GM23338 (cell line): ENCODE measurements around the gene TNFRSF4. TPM values are rescaled to one million over a fixed set of nuclear protein-coding genes. Genes with fewer than 3 reads are reported as not detected.
A peak's percentile ranks its signal among the peaks of the same experiment; 100 is the strongest.

ENCODE experiments used
- ATAC-seq: fragments of 200-7000 bp; cut with Tn5 transposase; 3 replicates; pipeline ENCODE4 v1.9.1; 2020
- DNase-seq: peaks from one replicate; pipeline ENCODE4 v3.0.0-alpha.2; 2015; ENCODE audit warnings: low spot score
- H2AFZ ChIP-seq: fragments of 200-600 bp; sonication (generic); 2 replicates; pipeline ENCODE4 v1.8.0; 2016; ENCODE audit warnings: antibody characterized with exemption, mild to moderate bottlenecking, moderate library complexity
- H3F3A ChIP-seq: fragments of 200-600 bp; sonication (generic); replicated peaks from 2 replicates; pipeline ENCODE4 v1.8.0; 2017; ENCODE audit warnings: antibody characterized with exemption, mixed run types, low read depth
- H3K27ac ChIP-seq: fragments of 200-600 bp; sonication (generic); 2 replicates; pipeline ENCODE4 v1.6.1; 2016; ENCODE audit warnings: low read depth
- H3K27me3 ChIP-seq: fragments of 200-600 bp; sonication (generic); 2 replicates; pipeline ENCODE4 v1.8.0; 2016; ENCODE audit warnings: mild to moderate bottlenecking, mixed run types, moderate library complexity; ENCODE audit not compliant: insufficient read depth
- H3K36me3 ChIP-seq: fragments of 200-600 bp; sonication (generic); 2 replicates; pipeline ENCODE4 v1.8.0; 2016; ENCODE audit warnings: mild to moderate bottlenecking; ENCODE audit not compliant: insufficient read depth
- H3K4me1 ChIP-seq: fragments of 200-600 bp; sonication (generic); 2 replicates; pipeline ENCODE4 v1.8.0; 2016; ENCODE audit warnings: mild to moderate bottlenecking, moderate library complexity; ENCODE audit not compliant: insufficient read depth
- H3K4me2 ChIP-seq: fragments of 200-600 bp; sonication (generic); 2 replicates; pipeline ENCODE4 v1.7.1; 2017; ENCODE audit warnings: mixed run types
- H3K4me3 ChIP-seq: fragments of 200-600 bp; sonication (generic); 2 replicates; pipeline ENCODE4 v1.6.1; 2016; ENCODE audit warnings: mixed run types
- H3K79me2 ChIP-seq: fragments of 200-600 bp; sonication (generic); replicated peaks from 2 replicates; pipeline ENCODE4 v1.8.0; 2017; ENCODE audit warnings: mild to moderate bottlenecking; ENCODE audit not compliant: insufficient read depth
- H3K9me2 ChIP-seq: fragments of 200-600 bp; sonication (generic); 2 replicates; pipeline ENCODE4 v1.8.0; 2017; ENCODE audit not compliant: insufficient read depth
- H4K20me1 ChIP-seq: fragments of 200-600 bp; sonication (generic); replicated peaks from 2 replicates; pipeline ENCODE4 v1.8.0; 2017; ENCODE audit warnings: mild to moderate bottlenecking; ENCODE audit not compliant: insufficient read depth
- H3K27ac Mint-ChIP-seq: 2 replicates; pipeline ENCODE4 v1.8.0; 2020; ENCODE audit warnings: inconsistent platforms, mild to moderate bottlenecking, moderate library complexity, mixed read lengths
- H3K27me3 Mint-ChIP-seq: 3 replicates; pipeline ENCODE4 v1.8.0; 2022; ENCODE audit warnings: low read depth, mild to moderate bottlenecking, moderate library complexity, mixed read lengths, inconsistent platforms; ENCODE audit not compliant: insufficient read depth, poor library complexity
- H3K36me3 Mint-ChIP-seq: 3 replicates; pipeline ENCODE4 v1.8.0; 2021; ENCODE audit warnings: low read depth, mild to moderate bottlenecking, inconsistent platforms, moderate library complexity, mixed read lengths
- H3K4me1 Mint-ChIP-seq: 3 replicates; pipeline ENCODE4 v1.8.0; 2020; ENCODE audit warnings: mild to moderate bottlenecking, inconsistent platforms, mixed read lengths
- H3K4me3 Mint-ChIP-seq: 3 replicates; pipeline ENCODE4 v1.8.0; 2021; ENCODE audit warnings: moderate library complexity, mild to moderate bottlenecking, inconsistent platforms, mixed read lengths
- H3K9me3 Mint-ChIP-seq: 3 replicates; pipeline ENCODE4 v1.8.0; 2020; ENCODE audit warnings: moderate library complexity, mild to moderate bottlenecking, inconsistent platforms, mixed read lengths
- CREB1 ChIP-seq: fragments of 250-450 bp; sonication (Bioruptor Pico); IDR thresholded peaks from 2 replicates; pipeline ENCODE4 v1.5.0; 2020; ENCODE audit warnings: low read depth, mild to moderate bottlenecking, moderate library complexity
- CTCF ChIP-seq, 2 experiments: fragments of 200-600 bp in 1 of 2; sonication (generic) in 1 of 2; conservative IDR thresholded peaks; 2 replicates each; pipeline versions ENCODE4 v1.5.1 to v1.6.1; 2016 to 2017; ENCODE audit warnings: antibody characterized with exemption in 2 of 2, low read depth in 2 of 2, mild to moderate bottlenecking in 2 of 2, moderate library complexity in 1 of 2
- ETS1 ChIP-seq: IDR thresholded peaks from 2 replicates; pipeline ENCODE4 v1.6.1; 2016; ENCODE audit warnings: antibody characterized with exemption
- EZH2 ChIP-seq: fragments of 200-600 bp; sonication (generic); IDR thresholded peaks from one replicate; pipeline ENCODE4 v1.8.0; 2017; ENCODE audit warnings: antibody characterized with exemption, mild to moderate bottlenecking, low read depth; ENCODE audit not compliant: unreplicated experiment
- EZH2phosphoT487 ChIP-seq: fragments of 200-600 bp; sonication (generic); IDR thresholded peaks from one replicate; pipeline ENCODE4 v1.8.1; 2018; ENCODE audit warnings: antibody characterized with exemption; ENCODE audit not compliant: unreplicated experiment
- NANOG ChIP-seq: IDR thresholded peaks from 2 replicates; pipeline ENCODE4 v1.6.1; 2016; ENCODE audit warnings: antibody characterized with exemption, borderline replicate concordance
- POLR2AphosphoS5 ChIP-seq: IDR thresholded peaks from 2 replicates; pipeline ENCODE4 v1.6.1; 2016; ENCODE audit warnings: antibody characterized with exemption, low read depth
- REST ChIP-seq: IDR thresholded peaks from one replicate; pipeline ENCODE4 v1.6.1; 2018; ENCODE audit warnings: antibody characterized with exemption; ENCODE audit not compliant: unreplicated experiment
- STAT1 ChIP-seq: IDR thresholded peaks from one replicate; pipeline ENCODE4 v1.6.1; 2016; ENCODE audit warnings: antibody characterized with exemption; ENCODE audit not compliant: unreplicated experiment
- ZNF114 ChIP-seq: fragments of 250-450 bp; sonication (Bioruptor Pico); IDR thresholded peaks from 2 replicates; pipeline ENCODE4 v1.5.0; 2020; ENCODE audit warnings: mild to moderate bottlenecking, moderate library complexity
- polyA plus RNA-seq: library from polyadenylated mRNA; unstranded; fragments of >200 nt; fragmentation: Nextera tagmentation; extraction: Ambion mirVana; gene quantifications from 2 replicates; pipeline ENCODE4 v1.2.1, GENCODE V29; 2016
- total RNA-seq: library from RNA; depleted of rRNA; stranded (reverse); fragments of >200 nt; shearing (Covaris generic); gene quantifications from 2 replicates; pipeline ENCODE4 v1.2.3, GENCODE V29; 2014

TNFRSF4 gene
- total and polyA plus RNA-seq, 2 experiments from 2014 or later = not detected

- peaks cover 2% of the 10 kb centered on the region; the same call in 1 of the 3 replicates for H3K36me3 Mint-ChIP-seq
- DNase-seq = no peak
- Histone ChIP-seq H3F3A (0 out of 2 replicates have a peak, but pooled peaks cover 11% of the 10 kb centered on the region), H3K79me2 (peaks cover 11% of the 10 kb centered on the region; the same call in 1 of the 2 replicates), H3K36me3 (no peaks in the 10 kb centered on the region), H3K4me2 (peak overlapping the region; percentile 67), H3K27ac (no peak overlapping the region), H4K20me1 (no peaks in the 10 kb centered on the region), H3K9me2 (no peaks in the 10 kb centered on the region), H3K4me3 (peak overlapping the region; percentile 44), H2AFZ (peak overlapping the region; percentile 69; the same call in 1 of the 2 replicates), H3K4me1 (peaks cover 14% of the 10 kb centered on the region; the same call in 1 of the 2 replicates), H3K27me3 (no peaks in the 10 kb centered on the region)
- peaks cover 24% of the 10 kb centered on the region for H3K27me3 Mint-ChIP-seq
- peak overlapping the region; percentile 58 for H3K4me3 Mint-ChIP-seq
- no peak for TF ChIP-seq EZH2phosphoT487
- no peak for TF ChIP-seq EZH2
- no peak for TF ChIP-seq CTCF (conservative IDR thresholded peaks at IDR 0.05; ENCODE audit: low read depth in 2 of 2)
- no peak for TF ChIP-seq ZNF114 (CRISPR knock-in tag)
- TF ChIP-seq NANOG = no peak
- TF ChIP-seq REST = no peak
- no peak for TF ChIP-seq POLR2AphosphoS5
- no peak for TF ChIP-seq STAT1
- TF ChIP-seq ETS1 = no peak
- TF ChIP-seq CREB1 (CRISPR knock-in tag) = no peak; the same call in 1 of the 2 replicates
- H3K4me1 Mint-ChIP-seq = peaks cover 14% of the 10 kb centered on the region
- no peak overlapping the region; the same call in 1 of the 2 replicates for H3K27ac Mint-ChIP-seq
- H3K9me3 Mint-ChIP-seq = no peaks in the 10 kb centered on the region
- no peak for ATAC-seq
Measured at GRCh38 chr1:1164361-1164700, 49.6 kb downstream of the TNFRSF4 start.
